HepG2 (cell line): ENCODE measurements around the gene PRM2. TPM values are rescaled to one million over a fixed set of nuclear protein-coding genes. Genes with fewer than 3 reads are reported as not detected.

Source experiments
- FOSL2 ChIP-seq: sonication (generic); formaldehyde crosslinking; IDR thresholded peaks from 2 replicates; pipeline ENCODE4 v1.4.0; 2020; ENCODE audit warnings: missing genetic modification reagents
- KDM5B ChIP-seq: sonication (generic); formaldehyde crosslinking; IDR thresholded peaks from 2 replicates; pipeline ENCODE4 v1.4.0; 2020; ENCODE audit warnings: missing genetic modification reagents, mild to moderate bottlenecking, borderline replicate concordance
- NFKB2 ChIP-seq: sonication (generic); formaldehyde crosslinking; IDR thresholded peaks from 2 replicates; pipeline ENCODE4 v1.4.0; 2020; ENCODE audit warnings: missing genetic modification reagents, borderline replicate concordance
- SOX13 ChIP-seq, 3 experiments: fragments of 450-650 bp in 1 of 3; sonication (generic) in 1 of 3; formaldehyde crosslinking in 1 of 3; IDR thresholded peaks in 2 of 3; conservative IDR thresholded peaks in 1 of 3; 2 replicates each; pipeline versions ENCODE4 v1.5.0 to v1.6.1; 2016 to 2020; ENCODE audit warnings: antibody characterized with exemption in 1 of 3, mild to moderate bottlenecking in 1 of 3, missing compliant biosample characterization in 1 of 3, missing genetic modification reagents in 1 of 3, moderate library complexity in 1 of 3
- THYN1 ChIP-seq: sonication (generic); formaldehyde crosslinking; IDR thresholded peaks from 2 replicates; pipeline ENCODE4 v1.8.1; 2023; ENCODE audit warnings: low read depth, mild to moderate bottlenecking, moderate library complexity, missing genetic modification reagents, borderline replicate concordance
- ZNF318 ChIP-seq: sonication (generic); formaldehyde crosslinking; IDR thresholded peaks from 2 replicates; pipeline ENCODE4 v1.4.0; 2020; ENCODE audit warnings: mild to moderate bottlenecking, missing genetic modification reagents
- ZNF326 ChIP-seq: sonication (generic); formaldehyde crosslinking; IDR thresholded peaks from 2 replicates; pipeline ENCODE4 v1.4.0; 2020; ENCODE audit warnings: missing genetic modification reagents, borderline replicate concordance
- polyA plus RNA-seq, 8 experiments: library from polyadenylated mRNA; depleted of rRNA in 3 of 8; stranded (reverse) in 7 of 8; unstranded in 1 of 8; fragments of >200 nt; fragmentation: Illumina TruSeq in 4 of 8; extraction: Trizol in 4 of 8; gene quantifications; 2 replicates each; pipeline versions ENCODE4 v1.2.1 to v1.2.3, GENCODE V29; 2011 to 2016; ENCODE audit warnings: low read depth in 4 of 8, missing spikeins in 1 of 8, mixed read lengths in 1 of 8; ENCODE audit not compliant: insufficient read depth in 1 of 8
- total RNA-seq, 5 experiments: library from RNA; depleted of rRNA; stranded (reverse); fragments of >200 nt; fragmentation: Illumina TruSeq; extraction: Trizol; gene quantifications; 2 replicates each; pipeline ENCODE4 v1.2.3, GENCODE V29; 2016; ENCODE audit warnings: low read depth in 1 of 5

Gene PRM2
- total and polyA plus RNA-seq, 2 of the 13 experiments (the other 11 are each of a cell fraction or from before 2014, with no cell fraction given) = 0.54 TPM; not detected in 1

GRCh38 chr16:11310997-11311561 lies 34.8 kb upstream of the PRM2 start (continued):
- TF ChIP-seq ZNF318 (CRISPR knock-in tag) (no peak), KDM5B (CRISPR knock-in tag) (0 out of 2 replicates have a peak, but pooled peaks have one; percentile 15), SOX13 (IDR thresholded peaks at IDR 0.05) (no peak), SOX13 (CRISPR knock-in tag; conservative IDR thresholded peaks at IDR 0.05 in 1 of 2, IDR thresholded peaks at IDR 0.05 in 1 of 2) (peak in 1 of 2 experiments; percentile 23; a peak in 1 of 4 replicates), THYN1 (no peak), FOSL2 (CRISPR knock-in tag) (no peak), NFKB2 (CRISPR knock-in tag) (no peak), ZNF326 (CRISPR knock-in tag) (peak; percentile 25; the same call in 1 of the 2 replicates)
- TF ChIP-seq, all 625 proteins: peak for 22
